Esophagus muscularis mucosa (tissue), 4 donors: ENCODE data around the gene ANXA5.
"Not testable (repeated sequence)": the region's sequence is repeated elsewhere in the genome, so short reads cannot be mapped to it uniquely, and the experiment has no call there.

Source experiments
- CTCF ChIP-seq, 3 experiments: fragments of 200-600 bp in 2 of 3; fragments of 450-650 bp in 1 of 3; sonication (generic) in 2 of 3; IDR thresholded peaks; one replicate each; pipeline ENCODE4 v1.5.1; 2017 to 2019; ENCODE audit warnings: antibody characterized with exemption in 3 of 3, mild to moderate bottlenecking in 2 of 3, moderate library complexity in 1 of 3
- EP300 ChIP-seq: sonication (generic); formaldehyde crosslinking; IDR thresholded peaks from one replicate; pipeline ENCODE4 v1.6.1; 2017; ENCODE audit warnings: antibody characterized with exemption
- POLR2A ChIP-seq: fragments of 450-650 bp; IDR thresholded peaks from one replicate; pipeline ENCODE4 v1.6.1; 2017; ENCODE audit warnings: antibody characterized with exemption, moderate library complexity, mild to moderate bottlenecking, low read depth

DNA sequence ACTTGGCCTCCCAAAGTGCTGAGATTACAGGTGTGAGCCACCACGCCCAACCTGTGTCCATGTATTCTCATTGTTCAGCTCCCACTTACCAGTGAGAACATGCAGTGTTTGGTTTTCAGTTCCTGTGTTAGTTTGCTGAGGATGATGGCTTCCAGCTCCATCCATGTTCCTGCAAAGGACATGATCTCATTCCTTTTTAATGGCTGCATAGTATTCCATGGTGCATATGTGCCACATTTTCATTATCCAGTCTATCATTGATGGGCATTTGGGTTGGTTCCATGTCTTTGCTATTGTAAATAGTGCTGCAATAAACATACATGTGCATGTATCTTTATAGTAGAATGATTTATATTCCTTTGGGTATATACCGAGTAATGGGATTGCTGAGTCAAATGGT, 33.0 kb upstream of the ANXA5 start:
- not testable (repeated sequence) for TF ChIP-seq POLR2A; EP300; CTCF (IDR thresholded peaks at IDR 0.05)
